ENCODE results near the gene PLCL1.

The PLCL1 gene

GRCh38 chr2:197946562-197946961, 142.2 kb downstream of the PLCL1 start:
- DNase-seq (ENCODE audit: insufficient read length, low spot score) (no peak), FAIRE-seq (no peak)

GRCh38 chr2:197947219-197947757, 142.9 kb downstream of the PLCL1 start:
- no peak for DNase-seq (ENCODE audit: insufficient read length, low spot score)
- no peak for FAIRE-seq

- DNase-seq (ENCODE audit: insufficient read length, low spot score) (no peak), FAIRE-seq (no peak)
Observed at GRCh38 chr2:197949224-197949623, 144.8 kb downstream of the PLCL1 start.

- no peak for FAIRE-seq
- DNase-seq (ENCODE audit: insufficient read length, low spot score), result no peak
Observed at GRCh38 chr2:197950006-197950405, 145.6 kb downstream of the PLCL1 start.

GRCh38 chr2:197950724-197951123, 146.3 kb downstream of the PLCL1 start:
- no peak for DNase-seq (ENCODE audit: insufficient read length, low spot score)
- FAIRE-seq, result no peak

GRCh38 chr2:197952540-197953202, 148.3 kb downstream of the PLCL1 start:
- FAIRE-seq (no peak), DNase-seq (ENCODE audit: insufficient read length, low spot score) (no peak)

- DNase-seq (ENCODE audit: insufficient read length, low spot score) (no peak), FAIRE-seq (no peak)
Observed at GRCh38 chr2:197954328-197954727, 149.9 kb downstream of the PLCL1 start.

GRCh38 chr2:197958592-197959150, 154.3 kb downstream of the PLCL1 start:
- FAIRE-seq (no peak), DNase-seq (ENCODE audit: insufficient read length, low spot score) (no peak)

- DNase-seq (ENCODE audit: insufficient read length, low spot score) (no peak), FAIRE-seq (no peak)
Observed at GRCh38 chr2:197959383-197959782, 155.0 kb downstream of the PLCL1 start.

GRCh38 chr2:197960786-197961185, 156.4 kb downstream of the PLCL1 start:
- FAIRE-seq, result no peak
- no peak for DNase-seq (ENCODE audit: insufficient read length, low spot score)

- no peak for FAIRE-seq
- no peak for DNase-seq (ENCODE audit: insufficient read length, low spot score)
Observed at GRCh38 chr2:197964720-197965119, 160.3 kb downstream of the PLCL1 start.

- DNase-seq (ENCODE audit: insufficient read length, low spot score) (no peak), FAIRE-seq (no peak)
Observed at GRCh38 chr2:197965756-197966155, 161.4 kb downstream of the PLCL1 start.

- no peak for FAIRE-seq
- DNase-seq (ENCODE audit: insufficient read length, low spot score), result no peak
Observed at GRCh38 chr2:197969391-197969893, 165.0 kb downstream of the PLCL1 start.

- FAIRE-seq, result no peak
- DNase-seq (ENCODE audit: insufficient read length, low spot score), result no peak
Observed at GRCh38 chr2:197972061-197972460, 167.7 kb downstream of the PLCL1 start.

GRCh38 chr2:197972587-197972986, 168.2 kb downstream of the PLCL1 start:
- FAIRE-seq (no peak), DNase-seq (ENCODE audit: insufficient read length, low spot score) (no peak)

- FAIRE-seq (no peak), DNase-seq (ENCODE audit: insufficient read length, low spot score) (no peak)
Observed at GRCh38 chr2:197973772-197974171, 169.4 kb downstream of the PLCL1 start.

- DNase-seq (ENCODE audit: insufficient read length, low spot score) (no peak), FAIRE-seq (no peak)
Observed at GRCh38 chr2:197975931-197976519, 171.6 kb downstream of the PLCL1 start.

- no peak for DNase-seq (ENCODE audit: insufficient read length, low spot score)
Observed at GRCh38 chr2:197978971-197979370, 174.6 kb downstream of the PLCL1 start.

GRCh38 chr2:197982565-197982964, 178.2 kb downstream of the PLCL1 start:
- FAIRE-seq, result no peak
- DNase-seq (ENCODE audit: insufficient read length, low spot score), result no peak

More at GRCh38 chr2:197978971-197979370, 174.6 kb downstream of the PLCL1 start:
- FAIRE-seq, result no peak

GRCh38 chr2:197985029-197985638, 180.7 kb downstream of the PLCL1 start:
- DNase-seq (ENCODE audit: insufficient read length, low spot score) (no peak), FAIRE-seq (no peak)

GRCh38 chr2:197986977-197987376, 182.6 kb downstream of the PLCL1 start:
- DNase-seq (ENCODE audit: insufficient read length, low spot score), result no peak
- FAIRE-seq, result no peak
